SK-N-SH treated with all-trans-retinoic acid at 6 μM for 48 hours (cell line): ENCODE measurements around the gene HBS1L.
A peak's percentile ranks its signal among the peaks of the same experiment; 100 is the strongest.

Source experiments
- ATAC-seq: fragments of 200-7000 bp; cut with Tn5 transposase; 3 replicates; pipeline ENCODE4 v1.9.1; 2020; ENCODE audit warnings: mild to moderate bottlenecking, moderate library complexity
- ARNTL ChIP-seq: fragments of 450-650 bp; formaldehyde crosslinking; IDR thresholded peaks from 2 replicates; pipeline ENCODE4 v1.5.0; 2020; ENCODE audit warnings: low read depth, mild to moderate bottlenecking, moderate library complexity, borderline replicate concordance
- BACH2 ChIP-seq: fragments of 250-450 bp; sonication (Bioruptor Pico); IDR thresholded peaks from 2 replicates; pipeline ENCODE4 v1.9.0; 2021; ENCODE audit warnings: mild to moderate bottlenecking, borderline replicate concordance
- ESRRG ChIP-seq: fragments of 250-450 bp; sonication (Bioruptor Pico); IDR thresholded peaks from 2 replicates; pipeline ENCODE4 v1.6.1; 2021; ENCODE audit warnings: mild to moderate bottlenecking
- ISL1 ChIP-seq: fragments of 250-450 bp; sonication (Bioruptor Pico); IDR thresholded peaks from 2 replicates; pipeline ENCODE4 v2.1.2; 2022; ENCODE audit warnings: mild to moderate bottlenecking, moderate library complexity
- PPARA ChIP-seq: fragments of 250-450 bp; sonication (Bioruptor Pico); IDR thresholded peaks from 2 replicates; pipeline ENCODE4 v1.5.0; 2020; ENCODE audit warnings: mild to moderate bottlenecking, borderline replicate concordance
- RARB ChIP-seq: fragments of 250-450 bp; sonication (Bioruptor Pico); IDR thresholded peaks from 2 replicates; pipeline ENCODE4 v1.8.0; 2021; ENCODE audit warnings: mild to moderate bottlenecking, moderate library complexity
- SNAI2 ChIP-seq: fragments of 250-450 bp; sonication (Bioruptor Pico); IDR thresholded peaks from 2 replicates; pipeline ENCODE4 v1.5.0; 2020; ENCODE audit warnings: mild to moderate bottlenecking, moderate library complexity
- TCF4 ChIP-seq: fragments of 250-450 bp; sonication (Bioruptor Pico); IDR thresholded peaks from 2 replicates; pipeline ENCODE4 v1.8.0; 2021; ENCODE audit warnings: mild to moderate bottlenecking, moderate library complexity, borderline replicate concordance
- ZFP3 ChIP-seq: fragments of 250-450 bp; sonication (Bioruptor Pico); IDR thresholded peaks from 2 replicates; pipeline ENCODE4 v1.5.0; 2020; ENCODE audit warnings: mild to moderate bottlenecking, moderate library complexity
- ZFP30 ChIP-seq: fragments of 450-650 bp; formaldehyde crosslinking; IDR thresholded peaks from 2 replicates; pipeline ENCODE4 v1.5.0; 2022; ENCODE audit warnings: mild to moderate bottlenecking, moderate library complexity
- ZNF565 ChIP-seq: fragments of 450-650 bp; formaldehyde crosslinking; conservative IDR thresholded peaks from 2 replicates; pipeline ENCODE4 v1.5.0; 2020; ENCODE audit warnings: low read depth, mild to moderate bottlenecking, moderate library complexity
- ZNF70 ChIP-seq: fragments of 450-650 bp; formaldehyde crosslinking; IDR thresholded peaks from 2 replicates; pipeline ENCODE4 v1.5.0; 2020; ENCODE audit warnings: mild to moderate bottlenecking, moderate library complexity
- ZNF8 ChIP-seq: fragments of 450-650 bp; formaldehyde crosslinking; IDR thresholded peaks from 2 replicates; pipeline ENCODE4 v1.5.0; 2020; ENCODE audit warnings: mild to moderate bottlenecking, moderate library complexity
- TF ChIP-seq, protein P1 (sequence below): fragments of 250-450 bp; sonication (Bioruptor Pico); IDR thresholded peaks from 2 replicates; pipeline ENCODE4 v1.8.0; 2021; ENCODE audit warnings: low read depth, mild to moderate bottlenecking, moderate library complexity, borderline replicate concordance
- TF ChIP-seq, protein P2 (sequence below): fragments of 250-450 bp; sonication (Bioruptor Pico); IDR thresholded peaks from 2 replicates; pipeline ENCODE4 v1.8.0; 2020; ENCODE audit warnings: mild to moderate bottlenecking, moderate library complexity, borderline replicate concordance

The HBS1L gene

DNA sequence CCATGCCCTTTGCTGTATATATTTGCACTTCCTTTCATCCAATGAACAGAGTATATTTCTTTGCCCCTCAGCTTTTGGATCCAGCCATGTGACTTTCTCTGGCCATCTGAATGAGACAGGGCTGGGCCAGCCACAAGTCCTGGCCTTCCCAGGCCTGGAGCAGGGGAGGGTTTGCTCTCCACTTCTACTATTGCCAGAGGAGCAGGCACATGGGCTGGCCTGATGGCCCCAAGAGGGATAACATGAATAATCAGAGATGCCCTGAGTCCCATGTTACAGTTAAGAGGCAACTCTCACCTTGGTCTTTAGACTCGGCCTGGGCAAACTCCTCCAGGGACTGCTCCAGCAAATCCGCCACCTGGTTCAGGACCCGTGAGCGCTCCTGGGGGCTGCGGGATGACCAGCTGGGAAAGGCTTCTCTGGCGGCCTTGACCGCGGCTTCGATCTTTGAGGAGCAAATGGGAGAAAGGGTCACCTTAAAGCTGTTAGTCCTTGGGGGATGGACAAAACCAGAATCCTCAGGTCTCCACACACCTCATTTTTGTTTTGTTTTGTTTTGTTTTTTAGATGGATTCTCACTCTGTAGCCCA lies 111.0 kb downstream of the HBS1L start:
- no peak for ATAC-seq
- TF ChIP-seq TCF4 (CRISPR knock-in tag), result no peak
- TF ChIP-seq ESRRG (CRISPR knock-in tag), result no peak
- no peak for TF ChIP-seq BACH2 (CRISPR knock-in tag)
- TF ChIP-seq, protein P1, sequence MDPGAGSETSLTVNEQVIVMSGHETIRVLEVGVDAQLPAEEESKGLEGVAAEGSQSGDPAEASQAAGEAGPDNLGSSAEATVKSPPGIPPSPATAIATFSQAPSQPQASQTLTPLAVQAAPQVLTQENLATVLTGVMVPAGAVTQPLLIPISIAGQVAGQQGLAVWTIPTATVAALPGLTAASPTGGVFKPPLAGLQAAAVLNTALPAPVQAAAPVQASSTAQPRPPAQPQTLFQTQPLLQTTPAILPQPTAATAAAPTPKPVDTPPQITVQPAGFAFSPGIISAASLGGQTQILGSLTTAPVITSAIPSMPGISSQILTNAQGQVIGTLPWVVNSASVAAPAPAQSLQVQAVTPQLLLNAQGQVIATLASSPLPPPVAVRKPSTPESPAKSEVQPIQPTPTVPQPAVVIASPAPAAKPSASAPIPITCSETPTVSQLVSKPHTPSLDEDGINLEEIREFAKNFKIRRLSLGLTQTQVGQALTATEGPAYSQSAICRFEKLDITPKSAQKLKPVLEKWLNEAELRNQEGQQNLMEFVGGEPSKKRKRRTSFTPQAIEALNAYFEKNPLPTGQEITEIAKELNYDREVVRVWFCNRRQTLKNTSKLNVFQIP (CRISPR knock-in tag), result no peak
- no peak for TF ChIP-seq SNAI2 (CRISPR knock-in tag)
- no peak for TF ChIP-seq ZNF565 (CRISPR knock-in tag)
- TF ChIP-seq ZNF70, result no peak
- TF ChIP-seq, protein P2, sequence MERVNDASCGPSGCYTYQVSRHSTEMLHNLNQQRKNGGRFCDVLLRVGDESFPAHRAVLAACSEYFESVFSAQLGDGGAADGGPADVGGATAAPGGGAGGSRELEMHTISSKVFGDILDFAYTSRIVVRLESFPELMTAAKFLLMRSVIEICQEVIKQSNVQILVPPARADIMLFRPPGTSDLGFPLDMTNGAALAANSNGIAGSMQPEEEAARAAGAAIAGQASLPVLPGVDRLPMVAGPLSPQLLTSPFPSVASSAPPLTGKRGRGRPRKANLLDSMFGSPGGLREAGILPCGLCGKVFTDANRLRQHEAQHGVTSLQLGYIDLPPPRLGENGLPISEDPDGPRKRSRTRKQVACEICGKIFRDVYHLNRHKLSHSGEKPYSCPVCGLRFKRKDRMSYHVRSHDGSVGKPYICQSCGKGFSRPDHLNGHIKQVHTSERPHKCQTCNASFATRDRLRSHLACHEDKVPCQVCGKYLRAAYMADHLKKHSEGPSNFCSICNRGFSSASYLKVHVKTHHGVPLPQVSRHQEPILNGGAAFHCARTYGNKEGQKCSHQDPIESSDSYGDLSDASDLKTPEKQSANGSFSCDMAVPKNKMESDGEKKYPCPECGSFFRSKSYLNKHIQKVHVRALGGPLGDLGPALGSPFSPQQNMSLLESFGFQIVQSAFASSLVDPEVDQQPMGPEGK (CRISPR knock-in tag), result no peak
- no peak for TF ChIP-seq ZNF8 (CRISPR knock-in tag)
- TF ChIP-seq ISL1 (CRISPR knock-in tag), result no peak
- no peak for TF ChIP-seq ZFP30 (CRISPR knock-in tag)

DNA sequence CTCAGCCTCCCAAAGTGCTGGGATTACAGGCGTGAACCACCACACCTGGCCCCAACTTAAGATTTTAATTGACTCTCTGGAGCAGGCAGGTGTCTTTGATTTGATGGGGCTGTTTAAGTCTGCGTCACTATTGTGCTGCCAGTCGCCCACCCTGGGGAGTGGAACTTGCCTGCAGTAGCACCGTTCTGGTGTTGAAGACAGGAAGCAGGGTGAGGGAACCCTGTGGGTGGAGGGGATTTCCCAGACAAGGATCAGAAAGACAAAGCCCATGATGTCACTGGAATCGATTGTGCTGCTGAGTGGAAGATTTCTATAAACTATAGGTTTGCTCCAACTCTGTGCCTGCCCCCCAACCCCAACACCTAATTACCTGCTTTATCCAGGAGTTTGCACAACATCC lies 115.7 kb downstream of the HBS1L start:
- ATAC-seq, result no peak
- no peak for TF ChIP-seq ZNF565 (CRISPR knock-in tag)
- TF ChIP-seq, protein P2 (CRISPR knock-in tag), result no peak
- no peak for TF ChIP-seq PPARA (CRISPR knock-in tag)
- no peak for TF ChIP-seq ZFP30 (CRISPR knock-in tag)
- TF ChIP-seq, all 23 proteins: peak for 0

DNA sequence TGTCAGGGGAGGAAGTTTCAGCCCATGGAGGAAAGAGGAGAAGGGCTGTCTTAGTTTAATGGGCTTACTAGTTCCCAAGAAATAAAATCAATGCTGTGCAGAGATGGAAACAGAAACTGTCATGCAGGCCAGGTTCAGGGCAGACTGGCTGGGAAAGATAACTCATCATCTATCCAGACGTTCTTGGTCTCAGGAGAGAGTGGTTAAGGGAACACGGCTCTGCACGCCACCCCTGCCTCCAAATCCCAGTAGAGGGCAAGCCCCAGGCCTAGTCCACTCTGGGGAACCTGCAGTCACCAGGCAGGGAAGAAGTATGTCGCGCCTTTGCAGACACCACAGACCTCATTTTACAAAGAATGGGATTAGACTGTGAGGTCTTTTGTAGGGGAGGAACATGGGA lies 117.2 kb downstream of the HBS1L start:
- TF ChIP-seq, protein P1 (CRISPR knock-in tag), result no peak
- peak; percentile 70 for ATAC-seq

DNA sequence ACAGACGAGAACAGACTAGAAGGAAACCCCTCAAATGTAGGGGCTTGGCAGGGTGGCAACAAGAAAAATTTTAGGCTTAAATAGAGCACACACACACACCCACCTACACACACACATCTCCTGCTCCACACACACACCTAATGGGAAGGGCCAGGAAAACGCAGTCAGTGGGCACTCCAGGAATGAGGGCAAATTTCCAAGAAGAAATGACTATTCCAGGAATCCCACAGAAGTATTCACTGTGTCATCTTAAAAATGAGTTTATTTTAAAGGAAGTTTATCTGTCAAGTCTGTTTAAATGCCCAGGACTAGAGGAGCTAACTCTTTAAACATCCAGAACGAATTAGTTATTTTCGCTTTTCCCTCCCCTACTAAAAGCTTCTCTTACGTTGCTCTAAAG lies 117.7 kb downstream of the HBS1L start:
- TF ChIP-seq ISL1 (CRISPR knock-in tag) (peak; percentile 33; the same call in 1 of the 2 replicates), ZFP3 (CRISPR knock-in tag) (no peak), RARB (CRISPR knock-in tag) (no peak), BACH2 (CRISPR knock-in tag) (no peak), ARNTL (no peak), TCF4 (CRISPR knock-in tag) (no peak)
- TF ChIP-seq, protein P2 (CRISPR knock-in tag), result no peak
- TF ChIP-seq, protein P1 (CRISPR knock-in tag), result no peak
- ATAC-seq, result peak; percentile 84
